GM12865 (cell line): Measurements from ENCODE around the gene CHD6.

Source experiments
- DNase-seq: peaks from one replicate; pipeline ENCODE4 v3.0.0; 2010; ENCODE audit warnings: low read depth
- H3K4me3 ChIP-seq: 2 replicates; pipeline ENCODE4 v1.5.1; 2011; ENCODE audit warnings: mild to moderate bottlenecking, low read depth, low read length, control low read depth
- TF ChIP-seq, protein P1 (sequence below): IDR thresholded peaks from 2 replicates; pipeline ENCODE4 v1.5.1; 2011; ENCODE audit warnings: low read length, control low read depth, low read depth, inconsistent platforms; ENCODE audit not compliant: insufficient read depth; ENCODE audit errors: missing control alignments

The CHD6 gene

DNA sequence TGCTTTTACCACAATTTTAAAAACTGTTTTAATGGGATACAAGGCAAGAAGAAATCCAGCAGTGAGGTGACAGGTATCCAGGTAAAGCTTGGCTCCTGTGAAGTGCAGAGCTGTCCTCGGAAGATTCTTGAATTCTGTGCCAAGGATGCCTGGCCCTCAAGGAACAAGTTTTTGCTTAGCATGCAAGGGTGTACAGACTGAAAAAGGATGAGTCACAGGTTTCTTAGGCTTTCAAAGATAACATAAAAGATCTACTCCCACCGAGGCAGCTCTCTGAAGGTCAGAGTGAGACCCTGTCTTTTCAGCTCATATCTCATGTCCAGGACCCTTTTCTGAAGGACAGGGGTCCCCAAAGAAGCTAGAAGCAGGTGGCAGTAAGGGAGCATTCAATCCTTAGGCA lies 83.3 kb downstream of the CHD6 start:
- TF ChIP-seq, protein P1, sequence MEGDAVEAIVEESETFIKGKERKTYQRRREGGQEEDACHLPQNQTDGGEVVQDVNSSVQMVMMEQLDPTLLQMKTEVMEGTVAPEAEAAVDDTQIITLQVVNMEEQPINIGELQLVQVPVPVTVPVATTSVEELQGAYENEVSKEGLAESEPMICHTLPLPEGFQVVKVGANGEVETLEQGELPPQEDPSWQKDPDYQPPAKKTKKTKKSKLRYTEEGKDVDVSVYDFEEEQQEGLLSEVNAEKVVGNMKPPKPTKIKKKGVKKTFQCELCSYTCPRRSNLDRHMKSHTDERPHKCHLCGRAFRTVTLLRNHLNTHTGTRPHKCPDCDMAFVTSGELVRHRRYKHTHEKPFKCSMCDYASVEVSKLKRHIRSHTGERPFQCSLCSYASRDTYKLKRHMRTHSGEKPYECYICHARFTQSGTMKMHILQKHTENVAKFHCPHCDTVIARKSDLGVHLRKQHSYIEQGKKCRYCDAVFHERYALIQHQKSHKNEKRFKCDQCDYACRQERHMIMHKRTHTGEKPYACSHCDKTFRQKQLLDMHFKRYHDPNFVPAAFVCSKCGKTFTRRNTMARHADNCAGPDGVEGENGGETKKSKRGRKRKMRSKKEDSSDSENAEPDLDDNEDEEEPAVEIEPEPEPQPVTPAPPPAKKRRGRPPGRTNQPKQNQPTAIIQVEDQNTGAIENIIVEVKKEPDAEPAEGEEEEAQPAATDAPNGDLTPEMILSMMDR = no peak
- H3K4me3 ChIP-seq = no peak overlapping the region

DNA sequence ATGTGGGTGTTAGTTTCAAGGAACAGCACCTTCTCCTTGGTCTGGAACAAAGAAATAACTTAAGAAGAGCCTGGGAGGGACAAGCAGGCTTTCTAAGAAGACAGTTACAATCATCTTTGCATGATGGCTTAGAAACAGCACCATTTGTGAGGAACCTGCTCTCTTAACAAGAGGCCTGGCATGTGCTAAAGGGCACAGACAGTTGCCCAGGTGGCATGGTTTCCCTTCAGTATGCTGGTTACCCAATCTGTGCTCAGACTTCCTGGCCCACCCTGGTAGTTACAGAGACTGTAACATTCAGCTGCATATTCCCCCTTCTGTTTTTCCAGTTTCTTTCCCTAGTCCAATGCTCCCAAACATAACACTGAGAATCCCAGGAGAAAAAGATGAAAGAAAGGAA lies 84.0 kb downstream of the CHD6 start:
- TF ChIP-seq, protein P1 = no peak
- H3K4me3 ChIP-seq = no peak overlapping the region
- no peak for DNase-seq

More for the DNA sequence above, 83.3 kb downstream of the CHD6 start:
- DNase-seq = no peak

DNA sequence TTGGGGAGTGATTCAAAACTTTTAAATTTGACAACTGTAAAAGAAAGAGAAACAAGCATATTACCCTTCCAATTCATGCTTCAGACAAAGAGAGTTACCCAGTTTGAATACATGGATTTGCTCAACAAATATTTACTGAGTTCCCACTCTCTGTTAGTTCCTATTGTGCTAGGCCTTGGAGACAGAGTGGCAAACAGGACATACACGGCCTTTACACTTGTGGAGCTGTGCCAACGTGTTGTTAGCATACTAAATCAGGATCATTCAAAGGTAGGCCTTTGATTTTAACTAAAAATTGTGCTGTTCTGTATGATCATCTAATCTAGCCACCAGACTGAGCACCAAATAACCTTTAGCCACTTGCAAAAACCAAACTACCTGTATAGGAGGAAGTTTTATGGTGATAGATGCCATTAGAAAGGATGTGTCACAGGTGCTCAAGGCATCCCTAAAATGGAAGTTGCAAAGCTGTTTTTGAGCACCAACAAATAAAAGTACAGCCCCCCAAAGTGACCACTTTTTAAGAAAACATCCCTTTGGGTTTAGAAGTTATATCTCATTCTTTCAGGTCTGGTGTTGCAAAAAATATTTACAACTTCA lies 84.5 kb downstream of the CHD6 start:
- no peak for DNase-seq
- no peak overlapping the region for H3K4me3 ChIP-seq
- TF ChIP-seq, protein P1 = no peak

DNA sequence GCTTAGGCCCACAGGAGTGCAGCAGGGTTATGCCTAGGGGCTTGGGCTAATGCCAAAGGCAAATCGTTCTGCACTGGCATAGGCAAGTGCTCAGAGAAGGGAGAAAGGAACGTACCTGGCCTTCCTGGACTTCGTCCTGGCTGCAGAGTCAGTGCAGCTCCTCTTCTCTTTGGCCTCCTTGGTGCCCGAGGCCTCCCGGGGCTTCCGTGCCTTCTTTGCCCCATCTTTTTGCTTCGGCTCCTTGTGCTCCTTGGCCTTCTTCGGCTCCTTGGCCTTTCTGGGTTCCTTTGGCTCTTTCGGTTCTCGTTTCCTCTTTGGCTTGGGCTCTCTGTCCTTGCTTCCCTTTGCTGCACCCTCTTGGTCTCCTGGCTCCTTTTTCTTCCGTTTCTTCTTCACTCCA lies 85.2 kb downstream of the CHD6 start:
- no peak overlapping the region for H3K4me3 ChIP-seq
- TF ChIP-seq, protein P1 = no peak
- no peak for DNase-seq

DNA sequence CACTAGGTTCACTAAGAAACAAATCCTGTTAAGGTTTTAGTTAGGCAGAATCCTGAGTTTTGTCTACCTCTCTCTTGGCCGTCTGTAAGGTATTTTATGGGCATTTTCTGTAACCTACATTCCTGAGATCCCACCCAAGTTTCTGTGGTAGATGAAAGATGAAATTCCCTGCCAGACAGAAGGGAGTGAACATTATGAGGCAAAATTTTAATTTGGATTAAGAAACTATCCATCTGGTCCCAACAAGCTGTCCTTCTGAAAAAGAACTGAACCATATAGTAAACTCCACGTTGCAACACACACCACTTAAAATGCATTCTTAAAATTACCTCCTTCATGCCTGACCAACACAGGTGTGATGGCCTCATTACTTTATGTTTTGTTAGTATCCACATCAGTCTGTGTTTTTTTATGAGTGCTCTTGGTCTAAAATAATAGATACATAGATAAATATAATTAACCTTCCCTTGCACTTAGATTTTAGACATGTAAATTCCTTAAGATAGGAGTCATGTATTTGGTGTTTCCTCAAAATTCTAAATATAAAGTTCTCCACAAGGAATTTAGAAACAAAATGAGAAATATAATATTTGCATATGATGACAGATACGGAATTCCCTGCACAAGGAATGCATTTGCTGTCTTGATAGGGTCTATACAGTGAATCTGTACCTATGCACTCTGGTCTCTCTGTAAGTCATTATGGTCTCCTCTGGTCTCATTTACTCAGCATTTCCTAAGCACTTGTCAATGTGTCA lies 86.5 kb downstream of the CHD6 start:
- no peak for DNase-seq
- no peak overlapping the region for H3K4me3 ChIP-seq
- TF ChIP-seq, protein P1 = no peak

DNA sequence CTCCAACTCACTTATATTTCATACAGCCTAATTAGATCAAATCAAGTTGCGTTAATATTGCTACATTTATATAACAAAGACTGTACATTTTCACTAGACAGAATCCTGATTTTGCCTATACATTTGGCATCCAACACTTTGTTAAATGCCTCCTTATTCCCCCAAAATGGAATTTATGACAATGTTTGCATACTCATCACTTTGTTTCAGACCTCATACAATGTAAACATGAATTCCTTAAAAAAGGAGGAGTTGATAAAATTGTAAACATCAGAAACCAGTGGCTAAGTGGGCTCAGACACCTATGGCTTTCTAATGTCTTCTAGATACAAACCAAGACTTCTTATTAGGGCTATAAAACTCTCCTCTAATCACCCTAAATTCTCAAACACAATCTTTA lies 87.3 kb downstream of the CHD6 start:
- no peak for DNase-seq

More for the DNA sequence above, 87.3 kb downstream of the CHD6 start:
- H3K4me3 ChIP-seq = no peak overlapping the region
- TF ChIP-seq, protein P1 = no peak
